Measurements from ENCODE around the gene VAPB.

The VAPB gene

DNA sequence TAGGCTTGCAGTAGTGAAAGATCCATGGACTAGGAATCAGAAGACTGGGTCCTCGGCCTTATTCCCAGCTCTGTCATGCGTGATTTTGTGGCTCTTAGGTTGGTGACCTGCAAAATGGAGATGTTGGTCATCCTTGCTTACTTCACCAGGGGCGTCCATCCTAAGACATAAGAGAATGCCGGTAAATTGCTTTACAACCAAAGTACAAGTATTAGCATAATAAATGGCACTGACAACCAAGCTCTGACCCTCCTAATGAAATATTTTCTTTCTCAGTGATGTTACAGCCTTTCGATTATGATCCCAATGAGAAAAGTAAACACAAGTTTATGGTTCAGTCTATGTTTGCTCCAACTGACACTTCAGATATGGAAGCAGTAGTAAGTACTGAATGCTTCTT, 45.3 kb downstream of the VAPB start:
- TF ChIP-seq ARNT (IDR thresholded peaks at IDR 0.05) (no peak), FOXM1 (IDR thresholded peaks at IDR 0.05; ENCODE audit: borderline replicate concordance) (no peak), BHLHE40 (IDR thresholded peaks at IDR 0.05; ENCODE audit: borderline replicate concordance) (no peak), NFRKB (IDR thresholded peaks at IDR 0.05) (no peak), HDGF (IDR thresholded peaks at IDR 0.05; ENCODE audit: borderline replicate concordance) (no peak), SUZ12 (IDR thresholded peaks at IDR 0.05) (no peak), LEF1 (IDR thresholded peaks at IDR 0.05; ENCODE audit: borderline replicate concordance) (no peak), FOXA1 (IDR thresholded peaks at IDR 0.05) (no peak), SP1 (IDR thresholded peaks at IDR 0.05) (no peak), L3MBTL2 (conservative IDR thresholded peaks at IDR 0.05) (no peak), TARDBP (IDR thresholded peaks at IDR 0.05) (no peak), ELF4 (IDR thresholded peaks at IDR 0.05) (no peak), FOXK2 (IDR thresholded peaks at IDR 0.05) (no peak), CTBP1 (IDR thresholded peaks at IDR 0.05; ENCODE audit: borderline replicate concordance) (no peak), ZNF384 (IDR thresholded peaks at IDR 0.05) (no peak)
- TF ChIP-seq, protein P1, sequence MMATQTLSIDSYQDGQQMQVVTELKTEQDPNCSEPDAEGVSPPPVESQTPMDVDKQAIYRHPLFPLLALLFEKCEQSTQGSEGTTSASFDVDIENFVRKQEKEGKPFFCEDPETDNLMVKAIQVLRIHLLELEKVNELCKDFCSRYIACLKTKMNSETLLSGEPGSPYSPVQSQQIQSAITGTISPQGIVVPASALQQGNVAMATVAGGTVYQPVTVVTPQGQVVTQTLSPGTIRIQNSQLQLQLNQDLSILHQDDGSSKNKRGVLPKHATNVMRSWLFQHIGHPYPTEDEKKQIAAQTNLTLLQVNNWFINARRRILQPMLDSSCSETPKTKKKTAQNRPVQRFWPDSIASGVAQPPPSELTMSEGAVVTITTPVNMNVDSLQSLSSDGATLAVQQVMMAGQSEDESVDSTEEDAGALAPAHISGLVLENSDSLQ (IDR thresholded peaks at IDR 0.05) = no peak
- CTCF ChIA-PET = no interaction called here

GRCh38 chr20:58435237-58435636, 46.2 kb downstream of the VAPB start:
- no peak for DNase-seq (ENCODE audit: extremely low spot score)
- POLR2A ChIA-PET = no interaction called here
- CTCF ChIA-PET = interaction anchor here (0.6 kb wide), 1 partner anchor 202 kb away, joined by 4 read pairs; no protein-coding TSS in a partner anchor
- TF ChIP-seq HDGF (IDR thresholded peaks at IDR 0.05; ENCODE audit: borderline replicate concordance) (no peak), FOXA1 (IDR thresholded peaks at IDR 0.05) (no peak), L3MBTL2 (conservative IDR thresholded peaks at IDR 0.05) (no peak), CTBP1 (IDR thresholded peaks at IDR 0.05; ENCODE audit: borderline replicate concordance) (no peak), TARDBP (IDR thresholded peaks at IDR 0.05) (no peak), ELF4 (IDR thresholded peaks at IDR 0.05) (no peak), NFRKB (IDR thresholded peaks at IDR 0.05) (no peak), ARNT (IDR thresholded peaks at IDR 0.05) (no peak), SUZ12 (IDR thresholded peaks at IDR 0.05) (no peak), LEF1 (IDR thresholded peaks at IDR 0.05; ENCODE audit: borderline replicate concordance) (no peak), ZNF384 (IDR thresholded peaks at IDR 0.05) (no peak)
- TF ChIP-seq, protein P1 (IDR thresholded peaks at IDR 0.05) = no peak

More for the DNA sequence above, 45.3 kb downstream of the VAPB start:
- POLR2A ChIA-PET = no interaction called here
- DNase-seq (ENCODE audit: extremely low spot score) = no peak

- CTCF ChIA-PET = no interaction called here
- TF ChIP-seq LEF1 (IDR thresholded peaks at IDR 0.05; ENCODE audit: borderline replicate concordance) = no peak
- no peak for TF ChIP-seq CTBP1 (IDR thresholded peaks at IDR 0.05; ENCODE audit: borderline replicate concordance)
- TF ChIP-seq ARNT (IDR thresholded peaks at IDR 0.05) = no peak
- TF ChIP-seq L3MBTL2 (conservative IDR thresholded peaks at IDR 0.05) = no peak
- no peak for TF ChIP-seq SUZ12 (IDR thresholded peaks at IDR 0.05)
- TF ChIP-seq TARDBP (IDR thresholded peaks at IDR 0.05) = no peak
- no peak for TF ChIP-seq NFRKB (IDR thresholded peaks at IDR 0.05)
- no peak for TF ChIP-seq ZNF384 (IDR thresholded peaks at IDR 0.05)
- TF ChIP-seq FOXA1 (IDR thresholded peaks at IDR 0.05) = no peak
- no peak for TF ChIP-seq ELF4 (IDR thresholded peaks at IDR 0.05)
- no peak for TF ChIP-seq HDGF (IDR thresholded peaks at IDR 0.05; ENCODE audit: borderline replicate concordance)
- TF ChIP-seq, protein P1 (IDR thresholded peaks at IDR 0.05) = no peak
- no peak for TF ChIP-seq BHLHE40 (IDR thresholded peaks at IDR 0.05; ENCODE audit: borderline replicate concordance)
- no peak for TF ChIP-seq SP1 (IDR thresholded peaks at IDR 0.05)
- TF ChIP-seq FOXK2 (IDR thresholded peaks at IDR 0.05) = no peak
- no peak for TF ChIP-seq FOXM1 (IDR thresholded peaks at IDR 0.05; ENCODE audit: borderline replicate concordance)
- DNase-seq (ENCODE audit: extremely low spot score) = no peak
- POLR2A ChIA-PET = no interaction called here
Measured at GRCh38 chr20:58436868-58437645, 48.0 kb downstream of the VAPB start.

GRCh38 chr20:58438970-58439808, 50.2 kb downstream of the VAPB start:
- ChIA-PET POLR2A (no interaction called here), CTCF (interaction anchor here (0.6 kb wide), 1 partner anchor 41 kb away, joined by 3 read pairs; no protein-coding TSS in a partner anchor)
- no peak for TF ChIP-seq L3MBTL2 (conservative IDR thresholded peaks at IDR 0.05)
- no peak for TF ChIP-seq FOXA1 (IDR thresholded peaks at IDR 0.05)
- TF ChIP-seq FOXM1 (IDR thresholded peaks at IDR 0.05; ENCODE audit: borderline replicate concordance) = no peak
- no peak for TF ChIP-seq ELF4 (IDR thresholded peaks at IDR 0.05)
- no peak for TF ChIP-seq HDGF (IDR thresholded peaks at IDR 0.05; ENCODE audit: borderline replicate concordance)
- no peak for TF ChIP-seq SUZ12 (IDR thresholded peaks at IDR 0.05)
- no peak for TF ChIP-seq LEF1 (IDR thresholded peaks at IDR 0.05; ENCODE audit: borderline replicate concordance)
- no peak for TF ChIP-seq FOXK2 (IDR thresholded peaks at IDR 0.05)
- no peak for TF ChIP-seq NFRKB (IDR thresholded peaks at IDR 0.05)
- TF ChIP-seq CTBP1 (IDR thresholded peaks at IDR 0.05; ENCODE audit: borderline replicate concordance) = no peak
- no peak for TF ChIP-seq ZNF384 (IDR thresholded peaks at IDR 0.05)
- no peak for TF ChIP-seq SP1 (IDR thresholded peaks at IDR 0.05)
- TF ChIP-seq ARNT (IDR thresholded peaks at IDR 0.05) = no peak
- no peak for TF ChIP-seq BHLHE40 (IDR thresholded peaks at IDR 0.05; ENCODE audit: borderline replicate concordance)
- DNase-seq (ENCODE audit: extremely low spot score) = no peak
